Fibroblast of lung (primary cell): ENCODE results near the gene TOLLIP.

ENCODE experiments used
- EZH2 ChIP-seq: IDR thresholded peaks from 2 replicates; pipeline ENCODE4 v1.5.1; 2012; ENCODE audit warnings: low read length, control low read depth, mild to moderate bottlenecking; ENCODE audit errors: missing control alignments
- TF ChIP-seq, protein P1 (sequence below), 2 donors: IDR thresholded peaks in 1 of 2; conservative IDR thresholded peaks in 1 of 2; 1 replicate in 1 of 2; 2 replicates in 1 of 2; pipeline ENCODE4 v1.5.1; 2011 to 2012; ENCODE audit warnings: low read length in 2 of 2, control low read depth in 1 of 2, inconsistent platforms in 1 of 2, low read depth in 1 of 2, mild to moderate bottlenecking in 1 of 2

GRCh38 chr11:1233351-1234053 is 75.9 kb downstream of the TOLLIP start:
- TF ChIP-seq, protein P1, sequence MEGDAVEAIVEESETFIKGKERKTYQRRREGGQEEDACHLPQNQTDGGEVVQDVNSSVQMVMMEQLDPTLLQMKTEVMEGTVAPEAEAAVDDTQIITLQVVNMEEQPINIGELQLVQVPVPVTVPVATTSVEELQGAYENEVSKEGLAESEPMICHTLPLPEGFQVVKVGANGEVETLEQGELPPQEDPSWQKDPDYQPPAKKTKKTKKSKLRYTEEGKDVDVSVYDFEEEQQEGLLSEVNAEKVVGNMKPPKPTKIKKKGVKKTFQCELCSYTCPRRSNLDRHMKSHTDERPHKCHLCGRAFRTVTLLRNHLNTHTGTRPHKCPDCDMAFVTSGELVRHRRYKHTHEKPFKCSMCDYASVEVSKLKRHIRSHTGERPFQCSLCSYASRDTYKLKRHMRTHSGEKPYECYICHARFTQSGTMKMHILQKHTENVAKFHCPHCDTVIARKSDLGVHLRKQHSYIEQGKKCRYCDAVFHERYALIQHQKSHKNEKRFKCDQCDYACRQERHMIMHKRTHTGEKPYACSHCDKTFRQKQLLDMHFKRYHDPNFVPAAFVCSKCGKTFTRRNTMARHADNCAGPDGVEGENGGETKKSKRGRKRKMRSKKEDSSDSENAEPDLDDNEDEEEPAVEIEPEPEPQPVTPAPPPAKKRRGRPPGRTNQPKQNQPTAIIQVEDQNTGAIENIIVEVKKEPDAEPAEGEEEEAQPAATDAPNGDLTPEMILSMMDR (conservative IDR thresholded peaks at IDR 0.05 in 1 of 2, IDR thresholded peaks at IDR 0.05 in 1 of 2; ENCODE audit: low read depth in 1 of 2, low read length in 2 of 2) = no peak
- no peak for TF ChIP-seq EZH2
